ENCODE results near the gene CHAT.

- TF ChIP-seq, protein P1, sequence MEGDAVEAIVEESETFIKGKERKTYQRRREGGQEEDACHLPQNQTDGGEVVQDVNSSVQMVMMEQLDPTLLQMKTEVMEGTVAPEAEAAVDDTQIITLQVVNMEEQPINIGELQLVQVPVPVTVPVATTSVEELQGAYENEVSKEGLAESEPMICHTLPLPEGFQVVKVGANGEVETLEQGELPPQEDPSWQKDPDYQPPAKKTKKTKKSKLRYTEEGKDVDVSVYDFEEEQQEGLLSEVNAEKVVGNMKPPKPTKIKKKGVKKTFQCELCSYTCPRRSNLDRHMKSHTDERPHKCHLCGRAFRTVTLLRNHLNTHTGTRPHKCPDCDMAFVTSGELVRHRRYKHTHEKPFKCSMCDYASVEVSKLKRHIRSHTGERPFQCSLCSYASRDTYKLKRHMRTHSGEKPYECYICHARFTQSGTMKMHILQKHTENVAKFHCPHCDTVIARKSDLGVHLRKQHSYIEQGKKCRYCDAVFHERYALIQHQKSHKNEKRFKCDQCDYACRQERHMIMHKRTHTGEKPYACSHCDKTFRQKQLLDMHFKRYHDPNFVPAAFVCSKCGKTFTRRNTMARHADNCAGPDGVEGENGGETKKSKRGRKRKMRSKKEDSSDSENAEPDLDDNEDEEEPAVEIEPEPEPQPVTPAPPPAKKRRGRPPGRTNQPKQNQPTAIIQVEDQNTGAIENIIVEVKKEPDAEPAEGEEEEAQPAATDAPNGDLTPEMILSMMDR (IDR thresholded peaks at IDR 0.05; ENCODE audit: low read depth, low read length): no peak
- no peak for TF ChIP-seq EZH2phosphoT487 (IDR thresholded peaks at IDR 0.05; ENCODE audit: low read depth)
Measured at GRCh38 chr10:49690698-49691356, 77.0 kb downstream of the CHAT start.
